Right ventricle myocardium superior (tissue), 1 donor: ENCODE results near the gene TIAM2. TPM values are rescaled to one million over a fixed set of nuclear protein-coding genes. Genes with fewer than 3 reads are reported as not detected.
"Not testable (repeated sequence)": the region's sequence is repeated elsewhere in the genome, so short reads cannot be mapped to it uniquely, and the experiment has no call there.

Experiments
- ATAC-seq: fragments of 200-7000 bp; cut with Tn5 transposase; one replicate; pipeline ENCODE4 v1.9.1; 2020; ENCODE audit warnings: mild to moderate bottlenecking; ENCODE audit not compliant: poor library complexity
- DNase-seq: peaks from one replicate; pipeline ENCODE4 v3.0.0-alpha.2; 2020
- intact Hi-C: fragments of 100-400 bp; cut with DNase I; formaldehyde crosslinking; loops from one replicate; pipeline ENCODE4 v1.11.2; 2022
- total RNA-seq: library from RNA; stranded (reverse); fragmentation: NEBNext Ultra II Directional; extraction: Animal tissue kit (Norgen Biotek cat#: 25700); gene quantifications from one replicate; pipeline ENCODE4 v1.2.1, GENCODE V29; 2021
- donor health status: DM: no; HTN: yes; CAD: no; lungs with severe emphysema.

The TIAM2 gene
- total RNA-seq, 1 donor from 2014 or later = 8.4 TPM

GRCh38 chr6:155014670-155015300 lies 19.7 kb downstream of the TIAM2 start:
- no peak for DNase-seq
- ATAC-seq = no peak
- intact Hi-C loops = no loop called here

- intact Hi-C loops, DNase-seq, ATAC-seq: not testable (repeated sequence)
These were observed 23.3 kb downstream of the TIAM2 start for GRCh38 chr6:155018415-155018814.

- intact Hi-C loops = no loop called here
- DNase-seq (no peak), ATAC-seq (no peak)
These were observed 26.6 kb downstream of the TIAM2 start for GRCh38 chr6:155021680-155022079.

GRCh38 chr6:155022721-155023120 lies 27.6 kb downstream of the TIAM2 start:
- intact Hi-C loops = no loop called here
- DNase-seq = no peak
- ATAC-seq = no peak

- ATAC-seq (no peak), DNase-seq (no peak)
- intact Hi-C loops = no loop called here
These were observed 28.6 kb downstream of the TIAM2 start for GRCh38 chr6:155023717-155024116.

GRCh38 chr6:155024391-155025027 lies 29.4 kb downstream of the TIAM2 start:
- DNase-seq (no peak), ATAC-seq (no peak)
- intact Hi-C loops = no loop called here

GRCh38 chr6:155026022-155026705 lies 31.0 kb downstream of the TIAM2 start:
- intact Hi-C loops = no loop called here
- DNase-seq (no peak), ATAC-seq (no peak)

GRCh38 chr6:155026706-155027045 lies 31.6 kb downstream of the TIAM2 start:
- intact Hi-C loops = no loop called here
- DNase-seq = no peak
- ATAC-seq = no peak

- ATAC-seq (no peak), DNase-seq (no peak)
- intact Hi-C loops = no loop called here
These were observed 35.1 kb downstream of the TIAM2 start for GRCh38 chr6:155030148-155030720.

- no peak for DNase-seq
- intact Hi-C loops = no loop called here
- ATAC-seq = no peak
These were observed 36.0 kb downstream of the TIAM2 start for GRCh38 chr6:155031091-155031490.

GRCh38 chr6:155033021-155033791 lies 38.1 kb downstream of the TIAM2 start:
- ATAC-seq (no peak), DNase-seq (no peak)
- intact Hi-C loops = no loop called here

- ATAC-seq (no peak), DNase-seq (no peak)
- intact Hi-C loops = no loop called here
These were observed 41.8 kb downstream of the TIAM2 start for GRCh38 chr6:155036907-155037306.

GRCh38 chr6:155038104-155038503 lies 43.0 kb downstream of the TIAM2 start:
- no peak for DNase-seq
- ATAC-seq = no peak
- intact Hi-C loops = no loop called here

- DNase-seq = no peak
- no peak for ATAC-seq
- intact Hi-C loops = no loop called here
These were observed 43.4 kb downstream of the TIAM2 start for GRCh38 chr6:155038527-155038926.

- ATAC-seq (no peak), DNase-seq (no peak)
- intact Hi-C loops = no loop called here
These were observed 44.5 kb downstream of the TIAM2 start for GRCh38 chr6:155039618-155040017.

GRCh38 chr6:155040154-155040553 lies 45.0 kb downstream of the TIAM2 start:
- ATAC-seq (no peak), DNase-seq (no peak)
- intact Hi-C loops = no loop called here

GRCh38 chr6:155040901-155041650 lies 46.0 kb downstream of the TIAM2 start:
- DNase-seq (no peak), ATAC-seq (no peak)
- intact Hi-C loops = no loop called here

- no peak for ATAC-seq
- DNase-seq = no peak
- intact Hi-C loops = no loop called here
These were observed 46.7 kb downstream of the TIAM2 start for GRCh38 chr6:155041741-155042279.
